ENCODE data around the gene SPEN.
"Not testable (repeated sequence)": the region's sequence is repeated elsewhere in the genome, so short reads cannot be mapped to it uniquely, and the experiment has no call there.

- TF ChIP-seq POLR2AphosphoS5 (IDR thresholded peaks at IDR 0.05; ENCODE audit: low read depth, low read length); POLR2A (IDR thresholded peaks at IDR 0.05; ENCODE audit: low read depth, low read length); TAF1 (IDR thresholded peaks at IDR 0.05; ENCODE audit: borderline replicate concordance, low read depth, low read length): not testable (repeated sequence)
Observed at GRCh38 chr1:15926448-15926847, 78.9 kb downstream of the SPEN start.
